Stimulated activated CD8-positive, alpha-beta memory T cell treated with anti-CD3 and anti-CD28 coated beads, Interleukin-15, amount 100 ng/mL, for 24 hours (primary cell): ENCODE measurements around the gene NHSL2.
"Not testable (repeated sequence)": the region's sequence is repeated elsewhere in the genome, so short reads cannot be mapped to it uniquely, and the experiment has no call there.

Experiments used
- DNase-seq: peaks from one replicate; pipeline ENCODE4 v3.0.0-alpha.2; 2020; ENCODE audit warnings: low read depth

The NHSL2 gene

GRCh38 chrX:72130156-72130761, 219.6 kb downstream of the NHSL2 start:
- DNase-seq, result no peak

GRCh38 chrX:72130762-72131250, 220.2 kb downstream of the NHSL2 start:
- DNase-seq, result no peak

- peak; percentile 3 for DNase-seq
Measured at GRCh38 chrX:72131317-72132294, 221.0 kb downstream of the NHSL2 start, which contains the start of gene RTL5. TSS of gene RTL5 (minus strand) at chrX:72131915.

- no peak for DNase-seq
Measured at GRCh38 chrX:72132456-72132855, 221.8 kb downstream of the NHSL2 start.

- DNase-seq, result no peak
Measured at GRCh38 chrX:72133851-72134546, 223.4 kb downstream of the NHSL2 start.

- no peak for DNase-seq
Measured at GRCh38 chrX:72137846-72138495, 227.3 kb downstream of the NHSL2 start.

- no peak for DNase-seq
Measured at GRCh38 chrX:72139538-72139937, 228.9 kb downstream of the NHSL2 start.

GRCh38 chrX:72141372-72142004, 230.8 kb downstream of the NHSL2 start:
- DNase-seq, result no peak

GRCh38 chrX:72142094-72142793, 231.6 kb downstream of the NHSL2 start:
- DNase-seq, result no peak

- no peak for DNase-seq
Measured at GRCh38 chrX:72142794-72143608, 232.4 kb downstream of the NHSL2 start.

GRCh38 chrX:72143609-72143907, 232.9 kb downstream of the NHSL2 start:
- DNase-seq, result no peak

GRCh38 chrX:72145181-72145580, 234.5 kb downstream of the NHSL2 start:
- DNase-seq, result no peak

GRCh38 chrX:72146527-72146926, 235.9 kb downstream of the NHSL2 start:
- no peak for DNase-seq

GRCh38 chrX:72158773-72159172, 248.1 kb downstream of the NHSL2 start:
- no peak for DNase-seq

GRCh38 chrX:72159769-72160168, 249.1 kb downstream of the NHSL2 start:
- DNase-seq, result no peak

GRCh38 chrX:72165551-72165950, 254.9 kb downstream of the NHSL2 start:
- no peak for DNase-seq

- no peak for DNase-seq
Measured at GRCh38 chrX:72169008-72169728, 258.5 kb downstream of the NHSL2 start.

- not testable (repeated sequence) for DNase-seq
Measured at GRCh38 chrX:72176289-72176688, 265.6 kb downstream of the NHSL2 start.

- DNase-seq, result no peak
Measured at GRCh38 chrX:72176981-72177380, 266.3 kb downstream of the NHSL2 start.
